GM21576 (cell line): Measurements from ENCODE around the gene AQP7.
A peak's percentile ranks its signal among the peaks of the same experiment; 100 is the strongest.
"Not testable (repeated sequence)": the region's sequence is repeated elsewhere in the genome, so short reads cannot be mapped to it uniquely, and the experiment has no call there.

Source experiments
- ATAC-seq: cut with Tn5 transposase; IDR thresholded peaks from one replicate; pipeline ENCODE4 v1.9.1; 2021; ENCODE audit warnings: mild to moderate bottlenecking, moderate library complexity; ENCODE audit not compliant: unreplicated experiment

AQP7 gene

DNA sequence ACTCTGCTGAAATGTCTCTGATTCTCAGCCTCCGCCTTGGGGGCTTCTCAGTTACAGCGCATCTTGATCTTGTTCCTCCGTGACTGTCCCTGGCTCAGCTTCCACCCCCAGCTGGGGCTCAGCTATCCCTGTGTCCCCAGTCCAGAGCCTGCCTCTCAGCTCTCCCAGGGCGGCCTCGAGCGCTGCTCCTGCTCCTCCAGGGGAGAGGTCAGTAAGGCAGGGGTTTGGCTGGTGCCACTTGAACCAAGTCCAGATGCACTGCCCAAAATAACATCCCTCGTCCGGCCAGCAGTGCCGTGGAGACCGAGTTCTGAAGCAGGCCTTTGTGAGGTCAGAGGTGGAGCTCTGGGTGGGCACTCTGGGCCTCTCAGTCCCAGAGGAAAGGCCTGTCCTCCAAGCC is at the start of gene AQP7:
Gene AQP7, minus strand, starts transcription at position 198 of the 400 bp plus-strand sequence. CDS start 1,306 bp downstream, outside the sequence.
- not testable (repeated sequence) for ATAC-seq

DNA sequence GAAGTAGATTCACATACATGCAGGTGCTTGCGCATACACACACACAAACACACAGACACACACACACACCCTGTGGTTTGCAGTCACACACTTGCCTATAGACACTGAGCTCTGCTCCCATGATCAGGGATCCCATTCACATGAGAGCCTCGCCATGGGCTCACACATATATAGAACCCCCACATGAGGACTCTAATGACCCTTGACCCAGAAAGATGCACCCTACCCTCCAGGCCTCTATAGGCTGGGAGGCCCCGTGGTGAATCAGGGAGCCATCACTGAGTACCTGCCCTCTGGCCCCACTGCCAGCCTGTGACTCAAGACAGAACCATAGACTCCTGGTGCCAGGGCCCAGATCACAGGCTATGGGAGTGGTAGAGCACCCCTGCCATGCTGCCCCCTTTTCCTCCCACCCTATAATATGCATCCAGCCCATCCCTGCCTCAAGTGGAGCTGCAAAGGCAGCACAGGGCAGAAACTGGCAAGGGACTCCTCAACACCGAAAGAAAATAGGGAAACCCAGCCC is 48.3 kb upstream of the AQP7 start:
- ATAC-seq: no peak

DNA sequence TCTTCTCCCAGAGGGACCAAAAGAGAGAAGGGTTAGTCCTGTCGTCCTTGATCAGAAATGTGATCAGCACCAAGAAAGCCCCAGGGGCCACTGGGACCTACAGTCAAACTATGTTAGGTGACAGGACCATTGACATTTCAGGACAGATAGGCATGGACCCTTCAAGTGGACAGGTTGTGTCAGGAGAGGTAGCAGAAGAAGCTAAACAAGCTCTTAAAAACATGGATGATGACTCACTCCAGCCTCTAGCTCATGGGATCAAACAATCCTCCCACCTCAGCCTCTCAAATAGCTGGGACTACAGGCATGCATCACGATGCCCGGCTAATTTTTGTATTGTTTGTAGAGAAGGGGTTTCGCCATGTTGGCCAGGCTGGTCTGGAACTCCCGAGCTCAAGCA is 47.3 kb upstream of the AQP7 start:
- no peak for ATAC-seq

DNA sequence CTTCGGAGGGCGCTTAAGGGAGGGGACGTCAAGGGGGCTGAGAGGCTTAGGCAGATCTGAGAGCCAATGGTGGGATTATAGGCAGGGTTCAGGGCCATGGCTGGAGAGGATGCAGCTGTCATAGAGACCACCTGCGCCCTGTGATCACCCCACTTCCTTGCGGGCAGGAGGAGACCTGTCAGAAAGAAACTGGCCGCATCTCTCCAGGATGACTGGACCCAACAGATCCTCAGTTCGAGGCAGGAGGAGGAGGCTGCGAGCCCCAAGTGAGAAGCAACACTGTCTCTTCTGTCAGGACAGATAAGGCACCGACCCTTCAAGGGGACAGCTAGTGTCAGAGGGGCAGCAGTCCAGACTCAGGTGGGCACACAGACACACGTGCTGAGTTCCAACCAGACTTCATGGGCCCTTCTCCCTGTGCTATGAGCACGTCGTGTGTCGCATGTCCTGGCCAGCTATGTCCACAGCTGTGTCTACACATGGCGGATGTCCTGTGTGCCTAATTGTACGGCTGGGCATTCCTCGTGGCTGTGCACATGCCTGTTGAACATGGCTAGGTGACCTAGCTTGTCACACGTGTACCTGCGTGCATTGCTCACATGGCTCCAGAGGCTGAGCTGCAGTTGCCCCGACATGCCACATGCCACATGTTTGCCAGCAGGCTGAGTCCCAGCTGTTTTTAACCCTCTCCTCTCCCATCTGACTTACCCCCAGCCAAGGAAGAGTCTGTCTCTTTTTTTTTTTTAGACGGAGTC is 45.6 kb upstream of the AQP7 start:
- peak; percentile 2 for ATAC-seq

DNA sequence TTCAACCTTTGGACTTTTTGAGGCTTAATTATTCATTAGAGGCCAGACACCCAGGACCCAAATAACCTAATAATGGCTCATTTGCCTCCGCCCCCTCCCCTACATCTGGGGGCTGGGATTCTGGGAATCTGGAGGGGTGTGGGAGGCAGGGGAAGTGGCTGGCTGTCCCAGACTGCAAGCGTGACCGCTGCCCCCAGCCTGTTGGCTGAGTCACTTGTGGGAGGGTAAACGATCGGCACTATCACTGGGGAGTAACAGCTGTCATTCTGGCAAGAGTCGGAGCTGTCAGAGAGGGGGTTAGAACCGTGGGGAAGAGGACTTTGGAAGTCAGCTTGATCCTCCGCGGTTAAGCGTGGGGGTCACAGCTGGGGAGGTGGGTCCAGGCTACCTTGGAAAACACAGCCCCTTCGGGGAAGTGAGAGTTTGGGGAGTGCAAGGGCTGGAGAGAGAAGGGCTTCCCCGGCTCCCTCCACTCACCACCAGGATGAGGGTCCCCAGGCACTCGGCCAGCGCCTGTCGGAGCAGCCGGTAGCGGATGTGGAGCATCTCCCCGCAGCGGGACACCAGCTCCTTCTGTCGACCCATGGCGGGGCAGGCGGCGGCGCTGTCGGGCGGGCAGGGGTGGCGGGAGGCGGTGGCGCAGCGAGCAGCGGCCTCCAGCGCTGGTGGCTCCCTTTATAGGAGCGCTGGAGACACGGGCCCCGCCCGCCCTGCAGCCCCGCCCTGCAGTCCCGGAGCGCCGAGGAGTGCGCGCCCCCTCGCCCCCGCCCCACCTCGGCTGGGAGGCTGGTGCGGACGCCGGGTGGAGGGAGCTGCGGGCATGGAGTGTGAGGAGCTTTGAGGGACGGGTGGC is 44.8 kb upstream of the AQP7 start, which contains the start of gene AQP3:
Gene AQP3, minus strand, starts transcription at position 648 of the 853 bp plus-strand sequence. Its CDS starts 63 bp downstream, at position 585.
- peak; percentile 32 for ATAC-seq

DNA sequence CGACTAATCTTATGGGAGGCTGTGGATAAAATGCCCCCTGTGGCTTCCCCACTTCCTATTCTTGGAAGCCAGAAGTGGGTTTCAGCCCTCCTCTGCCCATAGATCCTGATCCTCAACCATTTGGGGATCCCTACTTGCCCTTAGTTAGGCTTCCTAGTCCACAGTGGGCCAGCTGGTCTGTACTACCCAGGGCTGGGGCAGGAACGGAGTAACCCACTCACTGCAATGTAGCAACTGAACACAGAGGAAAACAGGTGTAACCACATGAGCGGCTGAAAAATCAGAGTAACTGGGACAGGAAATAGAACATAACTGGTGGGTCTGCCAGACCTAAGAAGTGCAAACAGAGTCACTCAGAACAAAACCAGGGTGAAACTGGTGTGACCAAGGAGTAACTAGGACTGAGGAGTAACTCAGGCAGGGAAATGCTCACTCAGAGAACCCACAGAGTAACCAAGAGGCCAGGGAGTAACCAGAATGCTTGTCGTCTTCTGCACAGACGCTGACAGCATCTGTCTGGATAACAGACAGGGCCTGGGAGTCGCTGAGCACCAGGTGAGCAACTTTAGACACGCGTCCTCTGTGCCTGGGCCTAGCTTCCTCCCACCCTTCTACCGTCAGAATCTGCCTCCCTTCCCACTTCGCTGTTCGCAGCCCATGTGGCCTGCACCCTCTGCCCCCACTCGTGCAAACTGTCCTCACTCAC is 44.0 kb upstream of the AQP7 start:
- peak; percentile 88 for ATAC-seq

DNA sequence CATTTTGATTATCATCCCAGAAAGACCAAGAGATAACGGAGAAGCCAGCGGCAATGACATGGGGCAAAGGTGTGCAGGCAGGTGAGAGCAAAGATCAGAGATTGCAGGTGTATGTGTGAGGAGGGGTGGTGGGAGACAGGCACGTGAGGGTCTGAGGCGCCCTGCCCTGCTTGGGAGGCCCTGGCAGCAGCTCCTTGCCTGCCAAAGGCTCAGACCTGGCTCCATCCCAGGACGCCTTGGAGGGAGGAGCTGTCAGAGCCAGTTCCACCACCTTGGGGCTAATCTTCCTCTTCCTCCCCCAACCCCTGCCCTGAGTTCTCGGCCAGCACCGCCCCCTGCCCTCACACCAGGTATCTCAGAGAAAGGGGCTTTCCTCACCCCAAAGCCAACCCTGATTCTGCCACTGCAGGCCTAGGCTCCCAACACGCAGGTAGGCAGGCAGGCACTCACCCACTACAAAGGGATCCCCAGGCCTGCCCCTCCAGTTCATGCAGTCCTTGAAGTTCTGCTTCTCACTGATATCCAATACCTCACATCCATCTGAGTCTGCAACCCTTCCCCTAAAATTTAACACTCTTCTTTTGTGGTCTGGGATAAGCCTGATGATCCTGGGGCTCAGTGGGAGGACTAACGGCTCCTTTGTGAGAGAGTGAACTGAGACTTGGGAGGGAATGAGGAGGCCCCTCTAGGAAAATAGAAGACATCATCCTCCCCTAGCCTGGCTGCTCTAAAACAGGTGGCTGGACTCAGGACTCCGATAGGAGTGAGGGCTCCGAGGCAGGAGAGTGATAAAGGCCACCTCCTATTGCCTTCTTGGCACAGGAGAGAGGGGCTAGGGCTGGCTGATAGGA is 43.2 kb upstream of the AQP7 start:
- no peak for ATAC-seq

DNA sequence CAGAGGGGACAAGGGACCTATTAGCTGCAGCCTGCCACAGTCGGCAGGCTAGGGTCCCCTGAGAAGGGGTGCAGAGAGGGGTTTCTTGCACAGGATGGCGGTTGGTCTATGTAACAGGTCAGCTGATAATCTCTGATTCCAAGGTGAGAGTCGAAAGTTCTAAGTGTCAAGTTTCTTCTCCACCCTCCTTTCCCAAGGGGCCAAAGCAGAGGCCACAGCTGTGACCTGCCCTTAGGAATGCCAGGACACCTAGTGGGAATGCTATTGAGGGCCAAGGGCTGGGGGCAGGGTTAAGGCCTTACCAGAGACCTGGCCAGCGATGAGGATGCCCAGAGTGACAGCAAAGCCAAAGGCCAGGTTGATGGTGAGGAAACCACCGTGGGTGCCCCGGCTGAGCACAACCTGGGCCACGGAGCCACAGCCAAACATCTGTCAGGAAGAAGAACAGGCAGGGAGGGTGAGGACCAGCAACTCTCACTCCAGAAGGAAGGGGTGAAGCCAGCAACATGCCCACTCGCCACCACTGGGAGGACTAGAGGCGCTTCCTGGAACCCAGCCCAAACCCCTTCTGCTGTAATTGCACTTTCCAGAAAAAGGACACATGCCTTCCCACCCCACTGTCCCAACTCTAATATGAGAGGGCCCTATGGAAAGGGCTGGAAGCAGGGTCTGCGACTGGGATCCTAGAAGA is 41.2 kb upstream of the AQP7 start:
- ATAC-seq: no peak

DNA sequence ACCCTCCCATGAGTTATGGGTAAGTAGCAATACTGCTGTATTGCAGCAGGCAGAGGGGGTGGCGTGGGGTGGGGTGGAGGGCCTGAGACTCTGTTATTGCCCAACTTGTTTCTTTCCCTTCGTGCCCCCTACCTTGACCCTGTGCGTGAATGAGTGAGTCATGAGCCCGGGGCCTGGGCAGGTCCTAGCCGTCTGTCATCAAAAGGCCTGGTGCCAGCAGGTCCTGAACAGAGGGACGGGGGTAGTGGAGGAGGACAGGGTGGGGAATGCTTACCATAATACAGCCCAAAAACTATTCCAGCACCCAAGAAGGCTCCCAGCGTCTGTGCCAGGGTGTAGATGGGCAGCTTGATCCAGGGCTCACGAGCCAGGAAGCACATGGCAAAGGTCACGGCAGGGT is 40.7 kb upstream of the AQP7 start:
- no peak for ATAC-seq

DNA sequence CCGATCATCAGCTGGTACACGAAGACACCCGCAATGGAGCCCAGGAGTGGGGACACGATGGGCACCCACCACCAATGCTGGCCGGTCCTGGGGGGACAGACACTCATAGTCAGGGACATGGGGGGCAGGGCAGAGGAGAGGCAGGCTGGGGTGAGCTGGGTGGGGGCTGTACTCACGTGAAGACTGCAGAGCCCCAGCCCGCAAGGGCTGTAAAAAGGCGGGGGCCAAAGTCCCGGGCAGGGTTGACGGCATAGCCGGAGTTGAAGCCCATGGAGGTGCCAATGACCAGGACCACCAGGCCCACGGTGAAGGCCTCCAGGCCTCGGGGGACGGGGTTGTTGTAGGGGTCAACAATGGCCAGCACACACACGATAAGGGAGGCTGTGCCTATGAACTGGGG is 39.8 kb upstream of the AQP7 start:
- ATAC-seq: no peak

DNA sequence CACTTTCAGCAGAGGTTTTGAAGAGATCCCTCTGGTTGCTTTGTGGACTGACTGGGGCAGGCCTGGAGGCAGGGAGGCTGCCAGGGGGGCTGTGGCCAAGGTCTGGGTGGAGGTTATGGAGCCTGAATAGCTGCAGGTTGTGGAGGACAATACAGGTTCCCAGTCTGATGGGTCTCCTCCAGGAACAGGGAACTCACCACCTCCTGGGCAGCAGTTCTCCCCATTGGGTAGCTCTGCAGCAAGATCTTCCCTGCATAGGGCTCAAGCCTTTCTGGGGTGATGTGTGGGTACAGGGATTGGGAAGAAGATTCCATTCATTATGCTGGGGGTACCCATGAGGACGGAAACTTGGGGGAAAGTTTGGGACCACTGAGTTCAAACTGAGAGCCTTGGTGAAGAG is 38.2 kb upstream of the AQP7 start:
- no peak for ATAC-seq

DNA sequence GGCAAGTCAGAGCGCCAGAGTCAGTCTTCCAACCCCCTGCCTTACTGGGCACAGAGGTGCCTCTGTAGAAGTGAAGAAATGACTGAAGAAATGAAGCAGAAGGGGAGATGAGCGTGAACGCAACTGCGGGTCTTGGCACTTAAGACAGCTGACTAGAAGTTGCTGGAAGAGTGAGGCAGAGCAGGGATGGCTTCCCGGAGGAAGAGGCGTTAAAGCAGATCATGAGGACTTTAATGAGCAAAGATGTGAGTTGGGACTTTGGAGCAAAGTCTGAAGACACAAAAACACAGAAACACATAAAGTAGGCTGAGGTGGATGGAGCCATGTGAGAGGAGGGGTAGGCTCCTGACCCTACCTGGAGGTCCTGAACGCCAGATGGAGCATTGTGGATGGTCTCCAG is 37.8 kb upstream of the AQP7 start:
- ATAC-seq: no peak

DNA sequence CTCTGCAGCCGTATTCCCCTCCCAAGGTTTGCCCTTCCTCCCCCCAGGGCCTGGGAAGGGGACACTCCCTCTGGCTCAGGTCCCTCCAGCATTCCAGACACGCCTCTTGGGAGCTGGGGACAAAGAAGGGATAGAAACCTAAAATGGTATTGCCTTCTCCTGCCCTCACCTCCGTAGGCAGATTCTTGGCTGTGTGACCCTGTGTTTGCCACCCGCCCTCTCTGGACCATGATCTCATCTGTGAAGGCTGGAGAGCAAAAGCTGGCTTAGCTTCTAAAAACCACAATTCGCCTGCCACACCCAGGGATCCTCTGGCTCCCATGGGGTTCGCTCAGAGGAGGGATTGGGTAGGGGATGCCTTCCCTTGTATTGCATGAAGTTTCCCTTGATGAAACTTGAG is 37.4 kb upstream of the AQP7 start:
- ATAC-seq: no peak

DNA sequence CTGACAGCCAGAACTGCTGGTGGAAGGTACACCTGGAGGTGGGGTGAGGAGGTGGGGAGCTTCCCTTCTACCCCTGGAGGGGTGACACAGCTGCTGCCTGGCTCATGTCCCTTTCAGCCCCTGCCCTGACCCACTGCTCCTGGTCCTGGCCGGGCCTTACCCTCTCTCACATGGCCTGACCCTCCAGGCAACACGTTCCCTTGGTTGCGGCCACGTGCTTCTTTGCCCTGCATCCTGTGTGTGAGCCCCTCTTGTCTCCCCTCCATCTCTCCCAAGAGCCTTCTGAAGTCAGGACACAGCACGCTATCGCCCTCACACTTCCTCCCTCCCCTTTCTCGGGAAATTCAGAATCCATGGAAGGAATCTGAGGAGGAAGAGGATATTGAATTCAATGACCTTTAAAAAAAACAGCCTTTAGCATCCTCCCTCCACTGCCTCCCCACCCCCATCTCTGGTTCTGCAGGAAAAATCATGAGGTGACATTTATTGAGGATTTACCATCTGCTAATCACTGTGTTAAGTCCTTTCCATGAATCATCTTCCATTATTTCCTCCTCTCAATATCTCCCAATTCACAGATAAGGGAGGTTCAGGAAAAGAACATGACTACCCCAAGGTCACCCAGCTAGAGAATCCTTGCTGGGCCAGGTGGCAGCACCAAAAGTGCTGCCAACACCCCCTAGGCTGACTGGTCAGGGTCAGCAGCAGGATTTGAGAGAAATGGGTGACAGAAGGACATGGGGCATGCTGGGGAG is 36.7 kb upstream of the AQP7 start:
- no peak for ATAC-seq

DNA sequence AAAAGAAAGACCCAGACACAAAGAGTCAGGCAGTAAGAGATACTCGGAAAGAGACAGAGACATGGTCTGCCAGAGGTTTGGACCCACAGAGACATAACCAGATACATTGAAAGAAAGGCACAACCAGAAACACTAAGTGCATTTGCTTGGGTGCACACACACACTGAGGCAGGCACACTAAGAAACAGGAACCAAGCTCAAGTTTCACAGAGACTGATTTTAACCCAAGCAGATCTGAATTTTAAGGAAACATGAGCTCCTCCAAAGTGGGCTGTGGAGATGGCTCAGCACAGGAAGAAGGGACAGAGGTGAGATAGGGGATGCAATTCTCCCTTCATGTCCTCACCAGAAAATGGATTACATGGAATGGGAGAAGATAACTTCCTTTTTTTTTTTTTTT is 35.5 kb upstream of the AQP7 start:
- ATAC-seq: no peak

DNA sequence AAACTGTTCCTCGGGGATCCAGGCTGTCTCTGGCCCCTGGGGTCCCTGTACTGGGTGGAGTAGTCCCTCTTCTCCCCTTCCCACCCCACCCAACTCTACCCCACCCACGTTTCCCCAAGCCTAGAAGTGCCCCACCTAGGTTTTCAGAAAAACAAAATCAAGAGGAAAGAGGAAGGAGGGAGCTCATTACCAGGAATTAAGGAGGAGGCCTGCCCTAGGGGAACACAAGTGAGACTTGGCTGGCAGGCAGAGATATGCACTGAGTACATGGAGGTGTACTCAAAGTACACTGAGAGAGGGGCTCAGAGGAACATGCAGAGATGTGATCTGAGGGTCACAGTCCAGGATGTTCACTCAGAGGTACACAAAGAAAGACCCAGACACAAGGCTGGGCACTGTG is 34.8 kb upstream of the AQP7 start:
- ATAC-seq: no peak

DNA sequence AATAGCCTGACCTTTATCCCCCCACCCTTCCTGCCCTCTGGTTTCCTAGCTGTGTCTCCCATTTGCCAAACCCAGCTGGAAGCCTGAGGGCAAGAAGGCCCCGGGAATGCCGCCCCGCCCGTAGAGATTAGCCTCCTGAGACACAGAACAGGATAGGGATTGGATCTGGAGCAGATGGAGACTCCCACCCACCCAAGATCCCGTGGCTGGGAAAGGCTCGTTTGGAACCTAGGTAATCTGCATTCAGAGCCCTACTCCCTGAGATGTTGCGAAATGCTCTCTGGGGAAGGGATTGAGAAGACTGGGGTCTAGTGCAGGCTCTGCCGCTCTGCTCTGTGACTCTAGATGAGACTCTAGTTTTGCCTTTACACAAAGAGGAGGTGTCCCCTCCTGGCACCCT is 34.1 kb upstream of the AQP7 start:
- ATAC-seq: no peak

DNA sequence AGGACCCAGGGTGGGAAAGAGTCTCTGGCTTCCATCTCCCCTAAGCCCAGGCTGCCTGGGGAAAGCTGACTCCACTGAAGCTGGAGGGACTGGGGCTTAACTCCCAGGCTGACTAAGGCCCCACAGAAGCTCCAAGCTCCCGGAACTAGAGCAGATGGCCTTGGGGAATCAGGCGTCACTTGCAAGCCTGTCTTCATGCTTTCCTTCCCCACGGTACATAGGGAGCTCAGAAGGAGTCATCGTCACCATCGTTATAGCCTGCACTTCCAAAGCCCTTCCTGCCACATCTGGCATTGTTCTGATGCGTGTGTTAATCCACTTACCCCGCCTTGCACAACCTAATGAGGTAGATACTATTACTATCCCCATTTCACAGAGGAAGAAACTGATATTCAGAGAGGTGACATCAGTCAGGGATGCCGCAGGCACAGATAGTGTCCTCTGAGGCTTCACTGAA is 33.5 kb upstream of the AQP7 start:
- ATAC-seq: no peak
